NOMO-1 (cell line): ENCODE measurements around the gene HYI.
A peak's percentile ranks its signal among the peaks of the same experiment; 100 is the strongest.
"Not testable (repeated sequence)": the region's sequence is repeated elsewhere in the genome, so short reads cannot be mapped to it uniquely, and the experiment has no call there.

Experiments used
- DNase-seq, 2 experiments: peaks; one replicate each; lab custom pipeline; 2025; ENCODE audit not compliant: unreplicated experiment in 2 of 2; lab: John Stamatoyannopoulos, UW

Gene HYI

GRCh38 chr1:43465505-43466067, 11.9 kb upstream of the HYI start:
- no peak for DNase-seq

GRCh38 chr1:43464681-43465504, 11.2 kb upstream of the HYI start:
- DNase-seq: no peak

- DNase-seq: no peak
These were observed 9.7 kb upstream of the HYI start for GRCh38 chr1:43463479-43463878.

GRCh38 chr1:43460988-43461693, 7.4 kb upstream of the HYI start:
- DNase-seq: no peak

- DNase-seq: not testable (repeated sequence)
These were observed 4.6 kb upstream of the HYI start for GRCh38 chr1:43458379-43458778.

GRCh38 chr1:43455213-43455889, 1.6 kb upstream of the HYI start:
- DNase-seq: no peak

- peak; percentile 75 to 89 for DNase-seq
These were observed 710 bp upstream of the HYI start for GRCh38 chr1:43454270-43455011.

- DNase-seq: no peak
These were observed 816 bp downstream of the HYI start for GRCh38 chr1:43452789-43453441.

- DNase-seq: no peak
These were observed 1.8 kb downstream of the HYI start for GRCh38 chr1:43451701-43452532.

- no peak for DNase-seq
These were observed 2.6 kb downstream of the HYI start for GRCh38 chr1:43451157-43451591.

GRCh38 chr1:43450251-43450941, 3.3 kb downstream of the HYI start:
- no peak for DNase-seq

- DNase-seq: no peak
These were observed 4.0 kb downstream of the HYI start for GRCh38 chr1:43449708-43450069.

- no peak for DNase-seq
These were observed 4.6 kb downstream of the HYI start for GRCh38 chr1:43448955-43449707.

GRCh38 chr1:43447891-43448708, 5.6 kb downstream of the HYI start:
- DNase-seq: no peak

- DNase-seq: no peak
These were observed 6.6 kb downstream of the HYI start for GRCh38 chr1:43446881-43447835.

GRCh38 chr1:43446388-43446740, 7.4 kb downstream of the HYI start:
- no peak for DNase-seq
